CD4-positive, CD25-positive, alpha-beta regulatory T cell (primary cell): ENCODE measurements around the gene VWA8. TPM values are rescaled to one million over a fixed set of nuclear protein-coding genes. Genes with fewer than 3 reads are reported as not detected.

ENCODE experiments used
- ATAC-seq, 2 donors: fragments of 150-1000 bp; cut with Tn5 transposase; one replicate each; pipeline ENCODE4 v1.10.0; 2021; ENCODE audit warnings: low read depth in 2 of 2, moderate number of reproducible peaks in 2 of 2, moderate library complexity in 1 of 2
- DNase-seq, 3 donors: peaks; one replicate each; pipeline versions ENCODE4 v3.0.0 to v3.0.0-alpha.2; 2012 to 2022; ENCODE audit warnings: mixed read lengths in 1 of 3
- H3K27ac ChIP-seq: one replicate; pipeline ENCODE4 v1.7.0; 2013; ENCODE audit warnings: mild to moderate bottlenecking, low read length; ENCODE audit not compliant: insufficient read depth, poor library complexity, severe bottlenecking
- H3K27me3 ChIP-seq: one replicate; pipeline ENCODE4 v1.7.0; 2013; ENCODE audit warnings: low read length; ENCODE audit not compliant: control insufficient read depth, insufficient read depth
- H3K36me3 ChIP-seq: one replicate; pipeline ENCODE4 v1.7.0; 2013; ENCODE audit warnings: mild to moderate bottlenecking, low read length, moderate library complexity; ENCODE audit not compliant: control insufficient read depth, insufficient read depth
- H3K4me1 ChIP-seq: 2 replicates; pipeline ENCODE4 v1.7.0; 2013; ENCODE audit warnings: mild to moderate bottlenecking, low read length; ENCODE audit not compliant: insufficient read depth, control insufficient read depth, poor library complexity, severe bottlenecking
- H3K4me3 ChIP-seq: one replicate; pipeline ENCODE4 v1.7.0; 2013; ENCODE audit warnings: low read depth, mild to moderate bottlenecking, low read length, moderate library complexity
- H3K9me3 ChIP-seq, 2 experiments: 1 replicate in 1 of 2; 2 replicates in 1 of 2; pipeline ENCODE4 v1.7.0; 2013; ENCODE audit warnings: low read length in 2 of 2, mild to moderate bottlenecking in 1 of 2, moderate library complexity in 1 of 2; ENCODE audit not compliant: control insufficient read depth in 2 of 2
- H3K27ac Mint-ChIP-seq, 3 donors: one replicate each; pipeline ENCODE4 v1.8.0; 2020 to 2022; ENCODE audit warnings: mild to moderate bottlenecking in 3 of 3, mixed read lengths in 3 of 3, moderate library complexity in 2 of 3
- H3K27me3 Mint-ChIP-seq: one replicate; pipeline ENCODE4 v1.8.0; 2022; ENCODE audit warnings: mild to moderate bottlenecking, mixed read lengths
- H3K36me3 Mint-ChIP-seq: one replicate; pipeline ENCODE4 v1.8.0; 2020; ENCODE audit warnings: mixed read lengths
- H3K4me1 Mint-ChIP-seq, 4 donors: one replicate each; pipeline ENCODE4 v1.8.0; 2020 to 2022; ENCODE audit warnings: mixed read lengths in 4 of 4, mild to moderate bottlenecking in 1 of 4
- H3K4me3 Mint-ChIP-seq, 4 donors: one replicate each; pipeline ENCODE4 v1.8.0; 2020 to 2022; ENCODE audit warnings: mild to moderate bottlenecking in 4 of 4, mixed read lengths in 4 of 4, moderate library complexity in 3 of 4
- H3K9me3 Mint-ChIP-seq, 7 donors: one replicate each; pipeline ENCODE4 v1.8.0; 2020 to 2022; ENCODE audit warnings: mixed read lengths in 7 of 7, mild to moderate bottlenecking in 3 of 7, moderate library complexity in 2 of 7
- polyA plus RNA-seq, 4 donors: library from polyadenylated mRNA; unstranded; fragments of 300-500 nt; fragmentation: Illumina TruSeq; gene quantifications; one replicate each; pipeline ENCODE4 v1.2.3, GENCODE V29; 2021
- total RNA-seq: library from RNA; stranded (reverse); gene quantifications from one replicate; pipeline ENCODE4 v1.2.3, GENCODE V29; 2022

VWA8 gene
- total and polyA plus RNA-seq, 5 donors from 2014 or later, result 4.0 to 22.8 (median 4.5) TPM

GRCh38 chr13:41833201-41833600, 127.7 kb downstream of the VWA8 start:
- Histone ChIP-seq H3K9me3 (no peaks in the 10 kb centered on the region), H3K36me3 (peaks cover 9% of the 10 kb centered on the region), H3K4me3 (no peak overlapping the region), H3K4me1 (no peaks in the 10 kb centered on the region), H3K27ac (no peak overlapping the region), H3K27me3 (no peaks in the 10 kb centered on the region)
- Mint-ChIP-seq H3K36me3 (peaks cover 47% of the 10 kb centered on the region), H3K4me3 (no peak overlapping the region), H3K9me3 (peaks cover 0 to 3% (median 0%) of the 10 kb centered on the region in 7 donors), H3K27ac (peak overlapping the region in 1 of 3 donors; percentile 50), H3K4me1 (peaks cover 0 to 4% (median 0%) of the 10 kb centered on the region in 4 donors), H3K27me3 (no peaks in the 10 kb centered on the region)
- no peak for ATAC-seq
- DNase-seq, result no peak

GRCh38 chr13:41827507-41828213, 133.2 kb downstream of the VWA8 start:
- Histone ChIP-seq H3K9me3 (no peaks in the 10 kb centered on the region), H3K4me1 (no peaks in the 10 kb centered on the region), H3K27me3 (no peaks in the 10 kb centered on the region), H3K36me3 (peaks cover 13% of the 10 kb centered on the region), H3K27ac (no peak overlapping the region), H3K4me3 (no peak overlapping the region)
- H3K36me3 Mint-ChIP-seq, result peaks cover 55% of the 10 kb centered on the region
- H3K4me3 Mint-ChIP-seq, result no peak overlapping the region
- ATAC-seq (no peak), DNase-seq (no peak)
- H3K27ac Mint-ChIP-seq, result peak overlapping the region in 1 of 3 donors; percentile 31
- no peaks in the 10 kb centered on the region for H3K4me1 Mint-ChIP-seq
- H3K9me3 Mint-ChIP-seq, result no peaks in the 10 kb centered on the region
- H3K27me3 Mint-ChIP-seq, result no peaks in the 10 kb centered on the region

GRCh38 chr13:41825691-41826090, 135.2 kb downstream of the VWA8 start:
- DNase-seq (no peak), ATAC-seq (no peak)
- H3K9me3 Mint-ChIP-seq, result no peaks in the 10 kb centered on the region
- Histone ChIP-seq H3K4me3 (no peak overlapping the region), H3K27ac (no peak overlapping the region), H3K4me1 (no peaks in the 10 kb centered on the region), H3K9me3 (no peaks in the 10 kb centered on the region), H3K36me3 (peaks cover 10% of the 10 kb centered on the region), H3K27me3 (no peaks in the 10 kb centered on the region)
- H3K4me3 Mint-ChIP-seq, result no peak overlapping the region
- no peaks in the 10 kb centered on the region for H3K4me1 Mint-ChIP-seq
- no peak overlapping the region for H3K27ac Mint-ChIP-seq
- peaks cover 39% of the 10 kb centered on the region for H3K36me3 Mint-ChIP-seq
- H3K27me3 Mint-ChIP-seq, result no peaks in the 10 kb centered on the region

GRCh38 chr13:41823476-41823875, 137.4 kb downstream of the VWA8 start:
- no peaks in the 10 kb centered on the region for H3K9me3 ChIP-seq
- ATAC-seq (no peak), DNase-seq (no peak)
- H3K36me3 ChIP-seq, result peaks cover 17% of the 10 kb centered on the region
- Mint-ChIP-seq H3K36me3 (peaks cover 38% of the 10 kb centered on the region), H3K27ac (no peak overlapping the region), H3K4me3 (no peak overlapping the region), H3K27me3 (no peaks in the 10 kb centered on the region), H3K9me3 (no peaks in the 10 kb centered on the region), H3K4me1 (no peaks in the 10 kb centered on the region)
- H3K4me1 ChIP-seq, result no peaks in the 10 kb centered on the region
- no peaks in the 10 kb centered on the region for H3K27me3 ChIP-seq
- H3K27ac ChIP-seq, result no peak overlapping the region
- H3K4me3 ChIP-seq, result no peak overlapping the region

- Mint-ChIP-seq H3K36me3 (peaks cover 33% of the 10 kb centered on the region), H3K9me3 (no peaks in the 10 kb centered on the region), H3K4me1 (no peaks in the 10 kb centered on the region), H3K4me3 (no peak overlapping the region), H3K27ac (no peak overlapping the region), H3K27me3 (no peaks in the 10 kb centered on the region)
- no peaks in the 10 kb centered on the region for H3K9me3 ChIP-seq
- no peak overlapping the region for H3K4me3 ChIP-seq
- H3K4me1 ChIP-seq, result no peaks in the 10 kb centered on the region
- H3K27ac ChIP-seq, result no peak overlapping the region
- no peaks in the 10 kb centered on the region for H3K27me3 ChIP-seq
- DNase-seq (no peak), ATAC-seq (no peak)
- H3K36me3 ChIP-seq, result peaks cover 16% of the 10 kb centered on the region
Observed at GRCh38 chr13:41822560-41822959, 138.3 kb downstream of the VWA8 start.

GRCh38 chr13:41821238-41821594, 139.7 kb downstream of the VWA8 start:
- Mint-ChIP-seq H3K36me3 (peaks cover 25% of the 10 kb centered on the region), H3K27me3 (no peaks in the 10 kb centered on the region), H3K9me3 (no peaks in the 10 kb centered on the region), H3K27ac (peak overlapping the region in 1 of 3 donors; percentile 45), H3K4me1 (peaks cover 0 to 2% (median 0%) of the 10 kb centered on the region in 4 donors), H3K4me3 (no peak overlapping the region)
- DNase-seq (no peak), ATAC-seq (no peak)
- Histone ChIP-seq H3K9me3 (no peaks in the 10 kb centered on the region), H3K27ac (no peak overlapping the region), H3K36me3 (peaks cover 23% of the 10 kb centered on the region), H3K4me3 (no peak overlapping the region), H3K4me1 (no peaks in the 10 kb centered on the region), H3K27me3 (no peaks in the 10 kb centered on the region)

GRCh38 chr13:41820581-41821237, 140.2 kb downstream of the VWA8 start:
- H3K27ac Mint-ChIP-seq, result peak overlapping the region in 2 of 3 donors; percentile 45 to 49
- no peak for ATAC-seq

GRCh38 chr13:41816057-41816456, 144.9 kb downstream of the VWA8 start:
- Histone ChIP-seq H3K4me3 (no peak overlapping the region), H3K27me3 (no peaks in the 10 kb centered on the region), H3K36me3 (peaks cover 27% of the 10 kb centered on the region), H3K9me3 (no peaks in the 10 kb centered on the region), H3K4me1 (no peaks in the 10 kb centered on the region), H3K27ac (no peak overlapping the region)
- DNase-seq (no peak), ATAC-seq (no peak)
- no peak overlapping the region for H3K27ac Mint-ChIP-seq
- H3K36me3 Mint-ChIP-seq, result peaks cover 39% of the 10 kb centered on the region
- H3K27me3 Mint-ChIP-seq, result no peaks in the 10 kb centered on the region
- H3K9me3 Mint-ChIP-seq, result no peaks in the 10 kb centered on the region
- H3K4me3 Mint-ChIP-seq, result no peak overlapping the region
- H3K4me1 Mint-ChIP-seq, result peaks cover 0 to 9% (median 6%) of the 10 kb centered on the region in 4 donors

More at GRCh38 chr13:41820581-41821237, 140.2 kb downstream of the VWA8 start:
- Histone ChIP-seq H3K36me3 (peaks cover 27% of the 10 kb centered on the region), H3K27ac (no peak overlapping the region), H3K4me3 (no peak overlapping the region), H3K9me3 (no peaks in the 10 kb centered on the region), H3K4me1 (no peaks in the 10 kb centered on the region), H3K27me3 (no peaks in the 10 kb centered on the region)
- no peak overlapping the region for H3K4me3 Mint-ChIP-seq
- no peaks in the 10 kb centered on the region for H3K27me3 Mint-ChIP-seq
- H3K36me3 Mint-ChIP-seq, result peaks cover 28% of the 10 kb centered on the region
- H3K9me3 Mint-ChIP-seq, result no peaks in the 10 kb centered on the region
- H3K4me1 Mint-ChIP-seq, result peaks cover 0 to 2% (median under 1%) of the 10 kb centered on the region in 4 donors
- DNase-seq, result no peak
